HepG2 (cell line): ENCODE results near the gene IL17D. TPM values are rescaled to one million over a fixed set of nuclear protein-coding genes. Genes with fewer than 3 reads are reported as not detected.

Source experiments
- ATAC-seq: fragments of 200-7000 bp; cut with Tn5 transposase; 3 replicates; pipeline ENCODE4 v1.9.1; 2020; ENCODE audit warnings: mild to moderate bottlenecking, moderate library complexity
- BruUV-seq: library from RNA; stranded (reverse); fragments of 400-500 nt; replicated peaks from 2 replicates; lab custom pipeline; 2021; lab: Mats Ljungman, UMichigan
- CTCF ChIA-PET: fragments of 300-600 bp; formaldehyde crosslinking; extraction: SDS; loops from one replicate; lab custom pipeline; 2021; ENCODE audit warnings: low total read pairs, inconsistent platforms, low intra/inter-chr PET ratio; lab: Yijun Ruan, JAX
- POLR2A ChIA-PET: fragments of 350-600 bp; sonication (Branson Sonifier 250); formaldehyde crosslinking; loops from one replicate; lab custom pipeline; 2020; ENCODE audit warnings: antibody characterized with exemption, inconsistent platforms; lab: Yijun Ruan, JAX
- DNase-seq: peaks from one replicate; pipeline ENCODE4 v3.0.0-alpha.2; 2015; ENCODE audit warnings: low spot score
- FAIRE-seq: peaks from 3 replicates; lab custom pipeline; 2011; peaks lifted over from hg19 to GRCh38; lab: Jason Lieb, UNC
- H2AFZ ChIP-seq: one replicate; pipeline ENCODE4 v1.6.1; 2011; ENCODE audit warnings: low read length, inconsistent platforms
- H3K27ac ChIP-seq: fragments of 300-600 bp; 3 replicates; pipeline ENCODE4 v1.8.0; 2011; ENCODE audit warnings: mixed run types, mild to moderate bottlenecking, mixed read lengths, low read length, inconsistent platforms; ENCODE audit not compliant: insufficient read depth; ENCODE audit errors: extremely low read length
- H3K27me3 ChIP-seq, 2 experiments: fragments of 200-600 bp in 1 of 2; 2 replicates in 1 of 2; 3 replicates in 1 of 2; pipeline versions ENCODE4 v1.6.0 to v1.8.0; 2011; ENCODE audit warnings: low read length in 2 of 2, mild to moderate bottlenecking in 2 of 2, moderate library complexity in 2 of 2, inconsistent platforms in 1 of 2; ENCODE audit not compliant: insufficient read depth in 2 of 2, control insufficient read depth in 1 of 2
- H3K36me3 ChIP-seq, 2 experiments: fragments of 200-600 bp in 1 of 2; replicated peaks in 1 of 2; 2 replicates in 1 of 2; 3 replicates in 1 of 2; pipeline versions ENCODE4 v1.5.1 to v1.8.0; 2011; ENCODE audit warnings: low read length in 2 of 2, inconsistent platforms in 1 of 2; ENCODE audit not compliant: insufficient read depth in 2 of 2, control insufficient read depth in 1 of 2
- H3K4me1 ChIP-seq: 2 replicates; pipeline ENCODE4 v1.5.1; 2012; ENCODE audit warnings: low read length, inconsistent platforms; ENCODE audit not compliant: insufficient read depth
- H3K4me2 ChIP-seq: 2 replicates; pipeline ENCODE4 v1.6.0; 2011; ENCODE audit warnings: low read depth, low read length, inconsistent platforms
- H3K4me3 ChIP-seq, 3 experiments: fragments of 200-600 bp in 1 of 3; sonication (generic), shearing (Covaris generic) in 1 of 3; replicated peaks in 1 of 3; 2 replicates each; pipeline ENCODE4 v1.5.1; 2011 to 2016; ENCODE audit warnings: low read length in 3 of 3, inconsistent platforms in 2 of 3, low read depth in 2 of 3, mild to moderate bottlenecking in 2 of 3, control low read depth in 1 of 3, mixed read lengths in 1 of 3; ENCODE audit not compliant: insufficient read depth in 1 of 3
- H3K79me2 ChIP-seq: one replicate; pipeline ENCODE4 v1.6.1; 2011; ENCODE audit warnings: low read length, inconsistent platforms; ENCODE audit not compliant: insufficient read depth
- H3K9ac ChIP-seq: 2 replicates; pipeline ENCODE4 v1.6.0; 2011; ENCODE audit warnings: mild to moderate bottlenecking, low read depth, low read length, inconsistent platforms; ENCODE audit not compliant: insufficient read depth
- H3K9me3 ChIP-seq: 2 replicates; pipeline ENCODE4 v1.5.1; 2012; ENCODE audit warnings: mild to moderate bottlenecking, low read length
- H4K20me1 ChIP-seq: 2 replicates; pipeline ENCODE4 v1.6.0; 2011; ENCODE audit warnings: inconsistent platforms, mild to moderate bottlenecking, low read length, moderate library complexity; ENCODE audit not compliant: insufficient read depth
- AKNA ChIP-seq: sonication (generic); formaldehyde crosslinking; IDR thresholded peaks from 2 replicates; pipeline ENCODE4 v1.4.0; 2020; ENCODE audit warnings: missing genetic modification reagents, borderline replicate concordance
- ARID4A ChIP-seq: sonication (generic); formaldehyde crosslinking; IDR thresholded peaks from 2 replicates; pipeline ENCODE4 v1.5.0; 2020; ENCODE audit warnings: mild to moderate bottlenecking, missing genetic modification reagents, borderline replicate concordance
- BCL3 ChIP-seq: sonication (generic); formaldehyde crosslinking; IDR thresholded peaks from 2 replicates; pipeline ENCODE4 v1.5.1; 2020; ENCODE audit warnings: mild to moderate bottlenecking, missing genetic modification reagents, moderate library complexity
- EP300 ChIP-seq, 3 experiments: sonication (generic) in 1 of 3; formaldehyde crosslinking in 1 of 3; IDR thresholded peaks; 2 replicates each; pipeline versions ENCODE4 v1.5.1 to v1.6.1; 2011 to 2020; ENCODE audit warnings: low read depth in 2 of 3, low read length in 2 of 3, borderline replicate concordance in 1 of 3, improper control_type of control experiment in 1 of 3, mild to moderate bottlenecking in 1 of 3, missing genetic modification reagents in 1 of 3, moderate library complexity in 1 of 3
- FOXO4 ChIP-seq: sonication (generic); formaldehyde crosslinking; conservative IDR thresholded peaks from 2 replicates; pipeline ENCODE4 v1.8.1; 2023; ENCODE audit warnings: missing genetic modification reagents
- JUND ChIP-seq: sonication (generic); formaldehyde crosslinking; IDR thresholded peaks from 2 replicates; pipeline ENCODE4 v1.8.0; 2022; ENCODE audit warnings: mild to moderate bottlenecking, missing genetic modification reagents
- MXD1 ChIP-seq: sonication (generic); formaldehyde crosslinking; IDR thresholded peaks from 2 replicates; pipeline ENCODE4 v1.4.0; 2020; ENCODE audit warnings: mild to moderate bottlenecking, missing genetic modification reagents
- RELA ChIP-seq: sonication (generic); formaldehyde crosslinking; IDR thresholded peaks from 2 replicates; pipeline ENCODE4 v1.4.0; 2020; ENCODE audit warnings: missing genetic modification reagents
- ZMYM2 ChIP-seq: sonication (generic); formaldehyde crosslinking; IDR thresholded peaks from 2 replicates; pipeline ENCODE4 v1.8.0; 2022; ENCODE audit warnings: mild to moderate bottlenecking, missing genetic modification reagents
- ZNF468 ChIP-seq: sonication (generic); formaldehyde crosslinking; IDR thresholded peaks from 2 replicates; pipeline ENCODE4 v1.8.0; 2022; ENCODE audit warnings: mild to moderate bottlenecking, moderate library complexity, missing genetic modification reagents
- ZNF761 ChIP-seq: sonication (generic); formaldehyde crosslinking; conservative IDR thresholded peaks from 2 replicates; pipeline ENCODE4 v1.4.0; 2020; ENCODE audit warnings: mild to moderate bottlenecking, missing genetic modification reagents
- whole genome bisulfite sequencing: methylation state at CpG from one replicate; pipeline ENCODE4 v1.1.6; 2017; ENCODE audit warnings: low lambda C conversion rate; 5-methylcytosine and 5-hydroxymethylcytosine counted together
- in situ Hi-C: cut with HindIII; loops from 2 replicates; pipeline ENCODE4 v1.10.0; 2017; ENCODE audit warnings: low pct_unique_long_range_greater_than_20kb; ENCODE audit not compliant: extremely low pct_ligation_motif_present
- intact Hi-C: fragments of 100-400 bp; cut with micrococcal nuclease; formaldehyde crosslinking; loops from one replicate; pipeline ENCODE4 v1.10.0; 2022; ENCODE audit not compliant: unreplicated experiment
- polyA plus RNA-seq, 8 experiments: library from polyadenylated mRNA; depleted of rRNA in 3 of 8; stranded (reverse) in 7 of 8; unstranded in 1 of 8; fragments of >200 nt; fragmentation: Illumina TruSeq in 4 of 8; extraction: Trizol in 4 of 8; gene quantifications; 2 replicates each; pipeline versions ENCODE4 v1.2.1 to v1.2.3, GENCODE V29; 2011 to 2016; ENCODE audit warnings: low read depth in 4 of 8, missing spikeins in 1 of 8, mixed read lengths in 1 of 8; ENCODE audit not compliant: insufficient read depth in 1 of 8
- total RNA-seq, 5 experiments: library from RNA; depleted of rRNA; stranded (reverse); fragments of >200 nt; fragmentation: Illumina TruSeq; extraction: Trizol; gene quantifications; 2 replicates each; pipeline ENCODE4 v1.2.3, GENCODE V29; 2016; ENCODE audit warnings: low read depth in 1 of 5

The IL17D gene
- total and polyA plus RNA-seq, 2 of the 13 experiments (the other 11 are each of a cell fraction or from before 2014, with no cell fraction given): 1.1 to 2.2 TPM

GRCh38 chr13:20721058-20721453, 17.6 kb downstream of the IL17D start:
- POLR2A ChIA-PET: no interaction called here
- no peak overlapping the region for H3K4me2 ChIP-seq
- no peak overlapping the region for H3K9ac ChIP-seq
- TF ChIP-seq ZNF761 (no peak), ARID4A (CRISPR knock-in tag) (no peak), JUND (no peak), MXD1 (CRISPR knock-in tag) (no peak), BCL3 (CRISPR knock-in tag) (no peak), AKNA (no peak), RELA (CRISPR knock-in tag) (no peak), ZNF468 (CRISPR knock-in tag) (no peak), EP300 (IDR thresholded peaks at IDR 0.05; ENCODE audit: low read depth in 2 of 2, low read length in 2 of 2) (no peak), EP300 (CRISPR knock-in tag; IDR thresholded peaks at IDR 0.05; ENCODE audit: borderline replicate concordance) (no peak), FOXO4 (no peak), ZMYM2 (CRISPR knock-in tag) (no peak)

More at GRCh38 chr13:20721058-20721453, 17.6 kb downstream of the IL17D start:
- Histone ChIP-seq H4K20me1 (no peaks in the 10 kb centered on the region), H3K79me2 (no peaks in the 10 kb centered on the region), H3K36me3 (no peaks in the 10 kb centered on the region), H3K9me3 (no peaks in the 10 kb centered on the region), H3K4me1 (peaks cover 38% of the 10 kb centered on the region), H2AFZ (no peak overlapping the region), H3K27me3 (no peaks in the 10 kb centered on the region), H3K27ac (no peak overlapping the region), H3K4me3 (no peak overlapping the region)
- CTCF ChIA-PET: no interaction called here
- BruUV-seq: no TSS peak
- in situ Hi-C loops: no loop called here
- ATAC-seq (no peak), DNase-seq (no peak), FAIRE-seq (no peak)
- WGBS: 84% methylated on average over 9 of the region's 16 CpGs
- intact Hi-C loops: no loop called here
